ENCODE results near the gene SLC17A5.
"Not testable (repeated sequence)": the region's sequence is repeated elsewhere in the genome, so short reads cannot be mapped to it uniquely, and the experiment has no call there.

Gene SLC17A5

DNA sequence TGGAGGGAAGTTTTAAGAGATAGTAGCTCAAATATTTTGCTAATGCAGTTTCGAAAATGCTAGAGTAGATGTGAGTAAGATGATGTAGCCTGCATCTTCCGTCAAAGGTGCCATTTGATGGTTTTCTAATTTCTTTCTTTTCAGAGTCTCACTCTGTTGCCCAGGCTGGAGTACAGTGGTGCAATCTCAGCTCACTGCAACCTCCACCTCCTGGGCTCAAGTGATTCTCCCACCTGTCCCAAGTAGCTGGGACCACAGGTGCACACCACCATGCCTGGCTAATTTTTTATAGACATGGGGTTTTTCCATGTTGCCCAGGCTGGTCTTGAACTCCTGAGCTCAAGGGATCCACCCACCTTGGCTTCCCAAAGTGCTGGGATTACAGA lies 87.3 kb downstream of the SLC17A5 start:
- not testable (repeated sequence) for DNase-seq (ENCODE audit: low spot score)

- no peak for DNase-seq (ENCODE audit: low spot score)
Measured at GRCh38 chr6:73565767-73566485, 87.9 kb downstream of the SLC17A5 start.

DNA sequence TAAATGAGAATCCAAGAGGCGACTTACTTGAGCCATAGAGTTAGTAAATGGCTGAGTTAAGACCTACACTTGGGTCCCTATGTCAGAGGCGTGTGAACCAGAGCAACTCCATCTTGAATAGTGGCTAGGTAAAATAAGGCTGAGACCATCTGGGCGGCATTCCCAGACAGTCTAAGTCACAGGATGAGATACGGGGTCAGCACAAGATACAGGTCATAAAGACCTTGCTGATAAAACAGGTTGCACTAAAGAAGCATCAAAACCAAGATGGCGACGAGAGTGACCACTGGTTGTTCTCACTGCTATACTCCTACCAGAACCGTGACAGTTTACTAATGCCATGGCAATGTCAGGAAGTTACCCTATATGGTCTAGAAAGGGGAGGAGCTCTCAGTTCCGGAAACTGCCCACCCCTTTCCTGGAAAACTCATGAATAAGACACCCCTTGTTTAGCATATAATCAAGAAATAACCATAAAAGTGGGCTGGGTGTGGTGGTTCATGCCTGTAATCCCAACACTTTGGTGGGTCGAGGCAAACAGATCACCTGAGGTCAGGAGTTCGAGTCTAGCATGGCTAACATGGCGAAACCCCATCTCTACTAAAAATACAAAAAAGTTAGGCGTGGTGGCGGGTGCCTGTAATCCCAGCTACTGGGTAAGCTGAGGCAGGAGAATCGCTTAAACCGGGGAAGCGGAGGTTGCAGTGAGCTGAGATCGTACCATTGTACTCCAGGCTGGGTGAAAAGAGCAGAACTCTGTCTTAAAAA lies 89.0 kb downstream of the SLC17A5 start:
- no peak for DNase-seq (ENCODE audit: low spot score)

GRCh38 chr6:73562558-73562957 lies 91.2 kb downstream of the SLC17A5 start:
- no peak for DNase-seq (ENCODE audit: low spot score)

GRCh38 chr6:73560853-73561407 lies 92.9 kb downstream of the SLC17A5 start:
- DNase-seq (ENCODE audit: low spot score) = no peak

DNA sequence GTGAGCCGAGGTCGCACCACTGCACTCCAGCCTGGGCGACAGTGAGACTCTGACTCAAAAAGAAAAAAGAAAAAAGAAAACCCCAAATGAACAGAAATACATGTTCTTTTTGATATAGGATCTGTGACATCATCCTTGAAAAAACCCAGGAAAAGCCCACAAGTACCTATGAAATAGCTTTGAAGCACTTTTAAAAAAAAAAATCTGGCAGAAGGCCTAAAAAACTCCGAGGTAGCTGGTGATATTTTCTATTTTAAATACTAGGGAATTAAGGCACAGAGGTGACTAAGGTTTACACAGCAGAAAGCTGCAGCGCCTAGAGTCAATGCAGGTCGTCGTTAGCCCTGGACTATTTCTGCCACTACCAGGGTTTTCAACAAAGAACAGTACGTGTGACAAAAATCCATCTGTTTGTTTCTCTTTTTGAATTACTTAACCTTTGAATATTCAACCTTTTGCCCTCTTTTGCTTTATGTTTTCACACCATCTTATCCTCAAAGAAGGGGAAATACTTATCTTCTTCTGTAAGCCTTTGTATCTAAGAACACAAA lies 93.5 kb downstream of the SLC17A5 start:
- DNase-seq (ENCODE audit: low spot score) = no peak

- DNase-seq (ENCODE audit: low spot score) = not testable (repeated sequence)
Measured at GRCh38 chr6:73559399-73559794, 94.4 kb downstream of the SLC17A5 start.

DNA sequence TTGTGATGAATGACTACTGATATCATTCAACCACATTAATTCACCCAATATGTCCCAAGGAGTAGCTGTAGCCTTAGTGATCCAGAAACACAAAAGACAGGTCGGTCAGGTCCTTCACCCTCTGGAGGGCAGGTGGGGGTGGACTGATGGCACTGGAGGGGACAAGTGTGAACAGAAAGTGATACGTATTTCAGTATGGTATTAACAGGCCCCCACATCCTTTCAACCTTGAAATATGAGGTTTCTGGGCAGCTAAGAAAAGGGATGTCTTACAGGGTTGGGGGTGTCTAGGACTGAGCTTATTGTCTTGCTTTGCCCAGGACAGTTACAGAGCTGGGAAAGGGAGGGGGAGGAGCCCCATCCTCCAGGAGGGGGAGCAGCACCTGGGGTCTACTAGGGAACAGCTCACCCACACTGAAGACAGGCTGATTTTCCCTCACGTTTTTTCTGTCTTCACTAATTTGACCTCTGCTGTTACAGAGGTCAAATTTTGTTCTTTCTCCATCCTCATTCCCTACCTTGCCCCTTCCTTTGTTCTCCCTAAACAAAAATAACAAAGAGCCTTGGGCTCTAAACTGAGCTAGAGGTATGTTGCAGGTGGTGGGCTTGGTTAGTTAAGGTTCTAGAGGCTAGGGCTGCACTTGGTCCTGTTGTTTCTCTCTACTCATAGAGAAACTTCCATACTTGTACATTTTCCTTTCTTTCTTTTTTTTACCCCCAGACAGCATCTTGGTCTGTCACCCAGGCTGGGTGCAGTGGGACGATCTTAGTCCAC lies 95.0 kb downstream of the SLC17A5 start:
- DNase-seq (ENCODE audit: low spot score) = no peak

- DNase-seq (ENCODE audit: low spot score) = no peak
Measured at GRCh38 chr6:73556836-73557235, 97.0 kb downstream of the SLC17A5 start.

- not testable (repeated sequence) for DNase-seq (ENCODE audit: low spot score)
Measured at GRCh38 chr6:73555380-73555949, 98.3 kb downstream of the SLC17A5 start.

DNA sequence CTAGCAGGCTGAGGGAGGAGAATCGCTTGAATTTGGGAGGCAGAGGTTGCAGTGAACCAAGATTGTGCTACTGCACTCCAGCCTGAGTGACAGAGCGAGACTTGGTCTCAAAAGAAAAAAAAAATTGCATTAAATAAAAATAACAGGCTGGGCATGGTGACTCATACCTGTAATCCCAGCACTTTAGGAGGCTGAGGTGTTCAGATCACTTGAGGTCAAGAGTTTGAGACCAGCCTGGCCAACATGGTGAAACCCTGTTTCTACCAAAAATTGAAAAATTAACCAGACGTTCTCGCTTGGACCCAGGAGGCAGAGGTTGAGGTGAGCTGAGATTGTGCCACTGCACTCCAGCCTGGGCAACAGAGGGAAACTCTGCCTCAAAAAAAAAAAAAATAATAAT lies 102.7 kb downstream of the SLC17A5 start:
- DNase-seq (ENCODE audit: low spot score) = not testable (repeated sequence)

DNA sequence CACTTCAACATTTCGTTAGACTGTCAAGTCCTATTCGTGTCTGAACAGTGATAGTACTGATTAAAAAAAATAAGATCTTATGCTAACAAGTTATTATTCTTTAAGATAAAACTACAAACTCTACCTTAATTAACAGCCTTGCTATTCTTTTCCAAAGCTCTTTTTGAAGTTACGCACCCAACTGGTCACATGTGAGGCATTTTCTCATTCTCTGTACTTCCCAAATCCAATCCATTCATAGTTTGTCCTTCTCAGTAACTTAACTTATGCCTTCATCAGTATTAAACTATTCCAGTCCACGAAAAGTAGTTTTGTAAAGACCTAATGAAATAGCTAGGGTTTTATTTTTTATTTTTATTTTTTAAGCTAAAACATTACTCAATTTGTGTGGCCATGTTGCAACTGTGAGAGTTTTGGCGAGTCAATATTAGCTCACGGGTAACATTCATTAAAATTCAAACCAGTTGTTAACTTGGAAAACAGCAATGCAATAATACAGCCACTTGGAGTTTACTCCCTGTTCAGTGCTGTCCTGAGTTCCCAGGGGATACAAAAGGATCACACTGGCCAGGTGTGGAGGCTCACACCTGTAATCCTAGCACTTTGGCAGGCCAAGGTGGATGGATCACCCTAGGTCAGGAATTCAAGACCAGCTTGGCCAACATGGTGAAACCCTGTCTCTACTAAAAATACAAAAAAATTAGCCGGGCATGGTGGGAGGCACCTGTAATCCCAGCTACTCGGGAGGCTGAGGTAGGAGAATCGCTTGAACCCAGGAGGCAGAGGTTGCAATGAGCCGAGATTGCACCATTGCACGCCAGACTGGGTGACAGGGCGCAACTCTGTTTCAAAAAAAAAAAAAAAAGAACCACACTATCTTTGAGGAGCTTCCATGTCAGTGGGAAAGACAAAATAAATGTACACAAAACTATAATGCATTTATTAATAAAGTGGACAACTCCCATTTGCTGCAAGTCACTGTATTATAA lies 105.0 kb downstream of the SLC17A5 start:
- DNase-seq (ENCODE audit: low spot score) = no peak

DNA sequence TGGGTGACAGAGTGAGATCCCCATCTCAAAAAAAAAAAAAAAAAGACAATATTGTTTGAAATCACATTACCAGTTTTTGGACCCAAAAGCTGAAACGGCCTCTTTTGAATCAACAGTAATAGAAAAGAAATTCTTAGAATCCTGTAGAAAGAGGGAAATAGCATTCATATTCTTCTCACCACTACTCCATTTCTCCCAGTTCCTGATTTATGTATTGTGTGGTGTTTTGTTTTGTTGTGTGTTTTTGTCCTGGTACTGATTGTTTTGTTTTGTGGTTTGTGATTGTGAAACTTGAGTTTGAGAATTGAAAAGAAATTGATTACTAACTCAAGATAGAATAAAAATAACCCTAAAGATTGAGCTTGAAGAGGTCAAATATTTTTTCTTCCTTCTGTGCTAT lies 106.8 kb downstream of the SLC17A5 start:
- no peak for DNase-seq (ENCODE audit: low spot score)
